ENCODE data around the gene VPS26B. TPM values are rescaled to one million over a fixed set of nuclear protein-coding genes. Genes with fewer than 3 reads are reported as not detected.

The VPS26B gene
- total and polyA plus RNA-seq, 2 experiments from 2014 or later: 10.1 to 29.1 TPM

- Histone ChIP-seq H3K36me3 (ENCODE audit: insufficient read depth) (no peaks in the 10 kb centered on the region), H3F3A (replicated peaks; ENCODE audit: low read depth) (0 out of 2 replicates have a peak, but pooled peaks cover 1% of the 10 kb centered on the region), H3K27ac (ENCODE audit: low read depth) (no peak overlapping the region), H2AFZ (no peak overlapping the region), H3K4me1 (ENCODE audit: insufficient read depth) (peaks cover 6% of the 10 kb centered on the region; the same call in 1 of the 2 replicates), H3K27me3 (ENCODE audit: insufficient read depth) (peaks cover 12% of the 10 kb centered on the region; the same call in 1 of the 2 replicates), H3K4me3 (no peak overlapping the region), H3K9me2 (ENCODE audit: insufficient read depth) (no peaks in the 10 kb centered on the region), H4K20me1 (replicated peaks; ENCODE audit: insufficient read depth) (peaks cover 16% of the 10 kb centered on the region), H3K79me2 (replicated peaks; ENCODE audit: insufficient read depth) (peaks cover 40% of the 10 kb centered on the region), H3K4me2 (no peak overlapping the region)
- ATAC-seq (no peak), DNase-seq (ENCODE audit: low spot score) (no peak)
- Mint-ChIP-seq H3K4me3 (no peak overlapping the region), H3K9me3 (no peaks in the 10 kb centered on the region), H3K4me1 (peaks cover 15% of the 10 kb centered on the region), H3K27ac (no peak overlapping the region), H3K36me3 (ENCODE audit: low read depth) (no peaks in the 10 kb centered on the region), H3K27me3 (ENCODE audit: insufficient read depth, low read depth, poor library complexity) (peaks cover 9% of the 10 kb centered on the region)
- TF ChIP-seq EZH2 (IDR thresholded peaks at IDR 0.05; ENCODE audit: low read depth, unreplicated experiment) (no peak), ZNF114 (CRISPR knock-in tag; IDR thresholded peaks at IDR 0.05) (no peak), POLR2AphosphoS5 (IDR thresholded peaks at IDR 0.05; ENCODE audit: low read depth) (no peak), CREB1 (CRISPR knock-in tag; IDR thresholded peaks at IDR 0.05; ENCODE audit: low read depth) (no peak), CTCF (conservative IDR thresholded peaks at IDR 0.05; ENCODE audit: low read depth in 2 of 2) (no peak), NANOG (IDR thresholded peaks at IDR 0.05; ENCODE audit: borderline replicate concordance) (no peak), EZH2phosphoT487 (IDR thresholded peaks at IDR 0.05; ENCODE audit: unreplicated experiment) (no peak), STAT1 (IDR thresholded peaks at IDR 0.05; ENCODE audit: unreplicated experiment) (no peak), ZNF462 (CRISPR knock-in tag; IDR thresholded peaks at IDR 0.05) (no peak), JUNB (IDR thresholded peaks at IDR 0.05; ENCODE audit: unreplicated experiment) (no peak)
Measured at GRCh38 chr11:134230339-134230738, 5.9 kb downstream of the VPS26B start.
